Brain pericyte (primary cell): ENCODE measurements around the gene EPHX1.
"Not testable (repeated sequence)": the region's sequence is repeated elsewhere in the genome, so short reads cannot be mapped to it uniquely, and the experiment has no call there.

Experiments used
- DNase-seq: peaks from one replicate; pipeline ENCODE4 v3.0.0-alpha.2; 2012; ENCODE audit warnings: low read depth, low spot score

Gene EPHX1

DNA sequence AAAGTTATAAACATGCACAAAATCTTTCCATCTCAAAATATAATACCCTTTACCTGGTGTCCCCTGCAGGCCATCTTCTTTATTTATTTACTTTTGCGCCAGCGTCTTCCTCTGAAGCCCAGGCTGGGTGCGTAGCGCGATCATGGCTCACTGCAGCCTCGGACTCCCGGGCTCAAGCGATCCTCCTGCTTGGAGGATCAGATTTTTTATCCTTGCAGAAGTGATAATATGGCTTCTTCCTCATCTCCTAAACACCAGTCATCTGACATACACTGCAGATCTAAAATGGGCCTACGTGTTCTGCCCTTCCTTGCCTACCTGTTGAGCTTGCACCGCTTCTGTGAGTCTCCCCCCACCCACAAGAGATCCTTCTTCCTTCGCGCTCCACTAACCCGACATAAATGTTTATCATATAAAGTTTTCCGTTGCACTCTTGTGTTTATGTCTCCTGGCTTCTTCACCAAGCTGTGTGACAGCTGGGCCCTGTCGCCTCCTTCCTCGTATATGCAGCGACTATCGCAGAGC is 32.8 kb upstream of the EPHX1 start:
- DNase-seq = no peak

DNA sequence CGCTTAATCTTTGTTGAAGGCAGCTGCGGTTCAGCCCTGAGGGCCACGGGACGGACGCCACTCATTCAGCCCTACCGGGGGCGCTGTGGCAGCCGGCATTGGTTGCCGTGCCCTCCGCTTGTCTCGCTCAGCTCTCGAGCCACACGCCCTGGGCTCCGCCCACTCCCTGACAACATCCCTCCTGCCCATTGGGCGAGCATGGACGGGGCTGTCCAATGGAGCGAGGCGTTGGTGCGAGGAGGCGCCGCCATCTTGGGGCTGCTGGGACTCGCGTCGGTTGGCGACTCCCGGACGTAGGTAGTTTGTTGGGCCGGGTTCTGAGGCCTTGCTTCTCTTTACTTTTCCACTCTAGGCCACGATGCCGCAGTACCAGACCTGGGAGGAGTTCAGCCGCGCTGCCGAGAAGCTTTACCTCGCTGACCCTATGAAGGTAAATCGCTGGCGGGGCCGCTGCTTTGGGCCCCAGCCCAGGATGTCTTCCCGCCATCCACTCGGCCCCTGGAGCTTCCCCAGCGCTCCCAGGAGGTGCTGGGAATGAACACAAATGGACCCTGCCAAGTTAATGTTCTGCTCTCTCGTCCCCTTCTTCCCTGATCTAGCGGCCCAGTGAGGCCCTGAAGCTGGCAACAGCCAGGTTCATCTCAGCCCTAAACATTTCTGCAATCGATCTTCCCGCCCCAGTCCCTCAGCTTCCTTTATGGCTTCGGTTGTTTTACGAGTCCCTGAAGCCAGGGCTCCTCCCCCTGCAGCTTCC is 32.2 kb upstream of the EPHX1 start, which contains the start of gene SRP9:
SRP9 (plus strand) TSS at position 244 of the 754 bp plus-strand sequence; CDS start at position 359, 115 bp downstream.
- DNase-seq = peak; percentile 96

DNA sequence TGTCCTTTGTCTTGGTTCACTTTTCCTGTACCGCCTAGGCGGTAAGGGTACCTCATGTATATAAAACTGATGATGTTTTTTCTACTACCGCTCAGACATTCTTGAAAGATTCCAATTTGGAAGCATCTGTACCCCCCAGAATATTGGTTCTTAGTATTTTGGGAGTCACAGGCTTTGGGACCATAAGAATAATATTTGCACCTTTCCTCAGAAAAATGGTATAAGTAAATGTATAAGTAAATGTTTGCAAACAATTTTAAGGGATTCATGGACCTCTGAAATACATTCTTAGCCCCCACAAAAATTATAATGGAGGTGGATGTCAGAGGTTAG is 31.6 kb upstream of the EPHX1 start:
- DNase-seq = no peak

DNA sequence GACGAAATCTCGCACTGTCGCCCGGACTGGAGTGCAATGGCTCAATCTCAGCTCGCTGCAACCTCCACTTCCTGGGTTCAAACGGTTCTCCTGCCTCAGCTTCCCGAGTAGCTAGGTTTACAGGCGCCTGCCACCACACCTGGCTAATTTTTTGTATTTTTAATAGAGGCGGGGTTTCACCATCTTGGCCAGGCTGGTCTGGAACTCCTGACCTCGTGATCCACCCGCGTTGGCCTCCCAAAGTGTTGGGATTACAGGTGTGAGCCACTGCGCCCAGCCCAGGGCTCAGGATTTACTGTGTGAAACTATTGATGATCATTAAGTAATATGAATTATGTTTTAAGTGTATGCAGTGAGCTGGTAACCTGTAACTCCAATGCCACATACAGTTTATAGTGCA is 30.8 kb upstream of the EPHX1 start:
- not testable (repeated sequence) for DNase-seq

DNA sequence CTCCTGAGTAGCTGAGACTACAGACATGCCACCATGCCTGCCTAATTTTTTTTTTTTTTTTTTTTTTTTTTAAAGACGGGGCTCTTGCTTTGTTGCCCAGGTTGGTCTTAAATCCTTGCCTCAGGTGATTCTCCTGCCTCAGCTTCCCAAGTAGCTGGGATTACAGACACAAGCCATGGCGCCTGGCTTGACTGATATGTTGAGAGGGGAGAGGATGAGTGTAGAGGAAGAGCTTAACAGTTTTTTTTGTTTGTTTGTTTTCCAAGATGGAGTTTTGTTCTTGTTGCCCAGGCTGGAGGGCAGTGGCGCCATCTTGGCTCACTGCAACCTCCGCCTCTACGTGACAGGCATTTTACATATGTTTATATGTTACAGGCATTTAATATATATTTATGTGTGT is 29.8 kb upstream of the EPHX1 start:
- DNase-seq = no peak

DNA sequence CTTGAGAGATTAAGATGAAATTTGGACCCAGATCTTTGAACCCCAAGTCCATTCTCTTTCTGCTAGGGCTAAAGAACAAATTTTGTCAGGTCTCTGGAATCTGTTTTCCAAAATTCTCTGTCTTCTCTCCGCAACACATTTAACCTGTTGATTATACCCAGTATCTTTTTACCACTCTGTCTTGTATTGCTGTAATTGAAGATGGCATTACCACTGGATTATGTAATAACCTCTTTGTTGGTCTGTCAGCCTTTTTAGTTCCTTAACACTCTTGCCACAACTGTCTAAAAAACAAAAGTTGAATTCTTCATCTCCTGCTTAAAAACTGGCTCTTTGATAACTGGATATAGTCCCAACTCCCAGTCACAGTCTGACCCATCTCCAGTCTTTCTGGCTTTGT is 29.3 kb upstream of the EPHX1 start:
- DNase-seq = no peak

DNA sequence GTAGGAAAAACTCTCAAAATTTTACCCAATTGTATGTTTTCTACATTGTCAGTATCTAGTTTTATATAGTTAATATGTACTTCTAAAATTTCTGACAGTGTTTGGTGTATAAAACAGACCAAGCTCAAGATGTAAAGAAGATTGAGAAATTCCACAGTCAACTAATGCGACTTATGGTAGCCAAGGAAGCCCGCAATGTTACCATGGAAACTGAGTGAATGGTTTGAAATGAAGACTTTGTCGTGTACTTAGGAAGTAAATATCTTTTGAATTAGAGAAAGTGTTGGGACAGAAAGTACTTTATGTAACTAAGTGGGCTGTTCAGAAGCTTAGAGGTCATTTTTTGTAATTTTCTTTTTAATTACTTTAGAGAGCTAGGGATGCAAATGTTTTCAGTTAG is 20.8 kb upstream of the EPHX1 start:
- DNase-seq = not testable (repeated sequence)

DNA sequence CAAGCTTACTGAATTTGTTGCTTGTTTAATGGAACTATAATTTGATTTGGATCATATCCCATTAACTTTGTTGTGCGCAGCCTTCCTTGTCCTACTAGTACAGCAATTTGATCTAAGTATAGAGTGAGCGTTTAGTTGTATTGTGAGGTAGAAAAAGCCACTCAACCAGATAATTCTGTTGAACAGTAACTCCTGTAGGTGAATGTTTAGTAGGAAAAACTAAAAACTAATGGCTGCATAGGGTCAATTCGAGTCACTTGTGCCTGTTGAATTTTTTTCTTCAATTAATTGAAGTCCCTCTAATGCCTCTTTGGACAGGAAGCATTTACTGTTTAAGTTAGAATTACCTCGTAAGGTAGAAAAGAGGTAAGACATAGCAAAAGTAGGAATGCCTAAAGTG is 15.0 kb upstream of the EPHX1 start:
- DNase-seq = no peak

DNA sequence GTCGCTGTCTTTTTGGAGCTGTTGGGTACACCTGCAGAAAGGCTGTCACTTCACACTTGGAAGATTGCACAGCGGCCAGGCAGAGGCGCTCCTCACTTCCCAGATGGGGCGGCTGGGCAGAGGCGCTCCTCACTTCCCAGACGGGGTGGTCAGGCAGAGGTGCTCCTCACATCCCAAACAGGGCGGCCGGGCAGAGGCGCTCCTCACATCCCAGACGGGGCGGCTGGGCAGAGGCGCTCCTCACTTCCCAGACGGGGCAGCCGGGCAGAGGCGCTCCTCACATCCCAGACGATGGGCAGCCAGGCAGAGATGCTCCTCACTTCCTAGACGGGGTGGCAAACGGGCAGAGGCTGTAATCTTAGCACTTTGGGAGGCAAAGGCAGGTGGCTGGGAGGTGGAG is 13.8 kb upstream of the EPHX1 start:
- not testable (repeated sequence) for DNase-seq

DNA sequence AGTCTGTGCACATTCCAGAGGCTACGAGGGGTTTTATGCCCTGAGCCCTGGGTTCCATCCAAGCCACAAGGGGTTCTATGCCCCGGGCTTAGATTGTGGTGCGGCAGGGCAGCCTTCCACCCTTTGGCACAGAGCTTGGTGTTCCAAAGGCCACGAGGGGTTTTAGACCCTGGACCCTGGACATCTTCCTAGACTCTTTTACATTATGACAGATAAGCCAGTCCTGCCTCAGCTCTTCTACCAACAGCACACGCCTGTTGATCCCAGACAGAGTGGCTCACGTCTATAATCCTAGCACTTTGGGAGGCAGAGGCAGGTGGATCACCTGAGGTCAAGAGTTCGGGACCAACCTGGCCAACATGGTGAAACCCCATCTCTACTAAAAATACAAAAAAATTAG is 8.8 kb upstream of the EPHX1 start:
- DNase-seq = not testable (repeated sequence)

DNA sequence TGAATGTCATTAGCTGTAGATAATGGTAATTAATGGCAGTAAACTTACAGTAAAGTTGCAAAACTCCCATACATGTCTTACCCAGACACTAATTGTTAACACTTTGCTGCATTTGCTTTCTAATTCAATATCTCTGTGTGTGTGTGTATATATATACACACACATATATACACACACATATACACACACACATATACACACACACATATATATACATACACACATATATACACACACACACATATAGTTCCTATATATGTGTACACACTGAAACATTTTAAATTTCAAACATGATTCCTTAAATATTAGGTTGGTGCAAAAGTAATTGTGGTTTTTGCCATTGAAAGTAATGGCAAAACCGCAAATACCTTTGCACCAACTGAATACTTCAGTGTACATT is 3.7 kb upstream of the EPHX1 start:
- no peak for DNase-seq

DNA sequence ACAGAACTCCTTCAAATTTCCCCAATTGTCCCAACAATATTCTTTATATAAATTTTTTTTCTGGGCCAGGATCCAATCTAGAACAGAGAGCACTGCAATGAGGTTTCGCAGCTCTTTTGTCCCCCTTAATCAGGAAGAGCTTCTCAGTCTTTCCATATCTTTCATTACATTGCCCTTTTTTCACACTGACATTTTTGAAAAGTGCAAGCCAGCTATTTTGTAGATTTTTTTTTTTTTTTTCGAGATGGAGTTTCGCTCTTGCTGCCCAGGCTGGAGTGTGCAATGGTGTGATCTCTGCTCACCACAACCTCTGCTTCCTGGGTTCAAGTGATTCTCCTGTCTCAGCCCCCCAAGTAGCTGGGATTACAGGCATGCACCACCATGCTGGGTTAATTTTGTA is 3.2 kb upstream of the EPHX1 start:
- DNase-seq = not testable (repeated sequence)

DNA sequence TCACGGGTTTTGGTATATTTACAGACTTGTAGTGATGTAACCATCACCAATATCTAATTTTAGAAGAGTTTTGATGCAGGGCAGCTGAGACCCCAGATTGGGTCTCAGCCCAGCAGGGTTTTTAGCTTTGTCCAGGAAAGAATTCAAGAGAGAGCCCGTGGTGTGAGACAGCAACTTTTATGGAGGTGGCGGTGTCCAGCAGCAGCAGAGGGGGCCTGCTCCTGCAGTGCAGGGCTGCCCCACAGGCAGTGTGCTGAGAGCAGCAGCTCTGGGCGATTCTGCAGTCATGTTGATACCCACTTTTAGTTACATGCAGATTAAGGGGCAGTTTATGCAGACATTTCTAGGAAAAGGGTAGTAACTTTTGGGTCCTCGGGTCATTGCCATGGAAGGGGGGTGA is 1.8 kb upstream of the EPHX1 start:
- no peak for DNase-seq

DNA sequence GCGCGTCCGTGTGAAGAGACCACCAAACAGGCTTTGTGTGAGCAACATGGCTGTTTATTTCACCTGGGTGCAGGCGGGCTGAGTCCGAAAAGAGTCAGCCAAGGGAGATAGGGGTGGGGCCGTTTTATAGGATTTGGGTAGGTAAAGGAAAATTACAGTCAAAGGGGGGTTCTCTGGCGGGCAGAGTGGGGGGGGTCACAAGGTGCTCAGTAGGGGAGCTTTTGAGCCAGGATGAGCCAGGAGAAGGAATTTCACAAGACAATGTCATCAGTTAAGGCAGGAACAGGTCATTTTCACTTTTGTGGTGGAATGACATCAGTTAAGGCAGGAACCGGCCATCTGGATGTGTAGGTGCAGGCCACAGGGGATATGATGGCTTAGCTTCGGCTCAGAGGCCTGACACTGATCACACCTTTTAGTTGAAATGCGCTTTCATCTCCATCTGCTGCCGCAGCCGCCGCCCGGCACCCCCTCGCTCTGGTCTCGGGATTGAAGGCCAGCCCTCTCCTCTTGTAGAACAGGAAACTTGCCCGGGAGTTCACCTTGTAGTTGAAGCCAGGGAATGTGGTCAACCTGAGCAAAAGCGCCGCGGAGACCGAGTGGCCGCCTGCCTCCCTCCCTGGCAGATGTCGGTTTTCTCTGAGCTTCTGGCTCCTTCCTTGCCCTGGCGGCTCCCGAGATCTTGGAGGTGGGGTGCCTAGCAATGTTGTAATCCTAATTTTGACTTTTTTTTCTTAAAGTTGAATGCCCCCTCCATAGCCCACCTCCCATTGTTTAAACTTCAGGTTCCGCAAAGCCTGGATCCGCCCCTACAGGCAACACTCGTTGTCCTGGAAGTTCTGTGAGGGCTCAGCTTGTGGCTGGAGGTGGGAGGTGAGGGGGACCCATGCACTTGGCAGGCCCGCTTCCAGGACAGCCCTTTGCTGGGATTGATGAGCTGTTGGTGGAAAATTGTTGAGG is 935 bp downstream of the EPHX1 start:
- not testable (repeated sequence) for DNase-seq

DNA sequence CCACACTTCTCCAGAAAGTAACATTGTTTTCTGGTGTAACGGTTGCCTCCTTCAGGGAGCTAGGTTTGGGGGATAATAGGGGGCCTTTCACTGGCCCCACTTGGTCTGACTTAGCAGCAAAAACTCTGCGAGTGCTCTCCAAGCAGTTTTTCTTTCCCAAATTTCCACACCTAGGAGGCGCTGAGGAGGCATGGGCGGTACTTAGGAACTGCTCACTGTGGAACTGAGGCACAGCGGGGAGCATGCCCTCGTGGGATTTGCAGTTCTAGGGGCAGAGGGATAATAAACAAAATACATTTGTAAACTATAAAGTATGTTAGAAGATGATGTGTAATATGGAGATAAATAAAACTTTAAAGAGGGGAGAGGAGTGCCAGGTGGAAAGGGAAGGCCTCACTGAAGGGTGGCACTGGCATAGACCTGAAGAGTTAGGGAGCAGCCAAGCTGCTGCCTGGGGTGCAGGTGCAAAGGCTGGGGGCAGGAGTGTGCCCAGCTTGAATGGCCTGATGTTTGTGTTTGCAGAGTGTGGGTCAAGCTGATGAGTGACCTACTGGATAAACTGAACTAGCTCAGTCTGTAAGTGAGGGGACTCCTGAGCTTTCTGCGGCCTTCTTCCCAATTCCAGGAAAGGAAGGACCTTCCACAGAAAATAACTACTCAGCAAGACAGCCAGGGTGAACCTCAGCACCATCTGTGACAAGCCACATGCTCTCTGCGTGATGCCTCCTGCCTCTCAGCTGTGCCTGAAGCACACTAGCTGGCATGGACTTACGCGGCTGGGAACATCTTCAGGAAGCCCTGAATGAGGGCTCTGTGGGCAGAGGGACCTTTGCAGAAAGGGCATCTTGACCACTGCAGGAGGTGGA is 1.9 kb downstream of the EPHX1 start:
- DNase-seq = no peak

DNA sequence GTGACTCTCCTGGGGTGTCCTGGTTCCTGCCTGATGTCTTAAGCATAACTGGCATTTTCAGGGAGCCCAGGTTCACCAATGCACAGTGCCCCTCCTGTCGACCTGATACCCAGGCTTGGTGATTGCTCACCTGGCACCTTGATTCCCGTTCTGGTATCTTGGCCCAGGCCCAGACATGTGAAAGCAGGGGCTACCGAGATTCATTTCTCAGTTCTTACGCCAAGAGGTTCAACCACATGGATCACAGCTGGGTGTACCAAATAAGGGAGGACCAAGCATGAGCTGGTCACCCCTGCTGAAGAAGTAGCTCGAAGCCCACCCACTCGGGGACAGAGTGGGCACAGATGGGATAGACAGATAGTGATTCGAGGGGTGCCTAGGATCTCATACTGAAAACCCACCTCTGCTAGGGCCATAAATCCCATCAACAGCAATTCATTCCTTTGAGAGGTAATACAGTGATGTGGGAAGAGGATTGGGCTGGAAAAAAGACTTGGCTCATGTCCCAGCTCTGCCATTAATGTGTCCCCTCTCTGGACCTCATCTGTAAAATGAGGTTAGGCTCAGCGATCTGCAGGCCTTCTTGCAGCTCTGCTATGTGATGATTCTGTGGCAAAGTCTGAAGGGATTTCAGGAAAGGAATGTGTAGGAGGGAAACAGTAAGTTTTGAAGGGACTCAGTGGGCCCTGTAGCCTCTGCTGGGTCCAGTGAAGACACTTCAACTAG is 2.7 kb downstream of the EPHX1 start:
- DNase-seq = no peak

DNA sequence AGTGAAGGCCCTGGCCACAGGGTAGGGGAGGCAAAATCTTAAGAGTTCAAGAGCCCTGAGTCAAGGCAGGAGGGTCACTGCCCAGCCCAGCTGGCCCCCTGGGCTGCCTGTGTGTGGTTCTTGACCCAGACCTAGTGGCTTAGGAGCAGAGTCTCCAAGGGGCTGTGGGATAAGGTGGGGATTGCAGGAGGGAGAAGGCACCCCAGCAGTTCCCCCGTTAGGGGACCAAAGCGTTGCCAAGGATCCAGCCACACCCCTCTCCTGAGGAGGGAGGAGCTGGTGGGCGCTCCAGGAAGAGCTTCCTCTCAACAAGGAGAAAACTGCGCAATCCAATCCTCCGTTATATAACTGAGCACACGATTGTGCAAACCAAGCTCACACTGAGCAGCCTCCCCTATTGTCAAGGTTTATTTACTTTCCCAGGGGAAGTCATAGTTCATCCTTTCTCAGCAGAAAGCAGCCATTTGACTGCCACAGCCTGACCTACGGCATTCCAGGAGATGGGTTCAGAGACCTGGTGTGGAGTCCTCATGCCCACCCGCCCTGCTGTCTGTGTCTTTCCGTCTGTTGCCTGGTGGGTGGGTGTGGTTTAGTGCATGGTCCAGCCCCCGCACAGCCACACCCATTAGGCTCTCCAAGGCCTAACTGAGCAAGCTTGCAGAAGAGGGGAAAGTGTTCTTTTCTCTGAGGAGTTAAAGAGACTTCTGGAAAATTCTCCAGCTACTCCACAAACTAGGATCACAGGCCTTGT is 3.5 kb downstream of the EPHX1 start:
- DNase-seq = peak; percentile 80

DNA sequence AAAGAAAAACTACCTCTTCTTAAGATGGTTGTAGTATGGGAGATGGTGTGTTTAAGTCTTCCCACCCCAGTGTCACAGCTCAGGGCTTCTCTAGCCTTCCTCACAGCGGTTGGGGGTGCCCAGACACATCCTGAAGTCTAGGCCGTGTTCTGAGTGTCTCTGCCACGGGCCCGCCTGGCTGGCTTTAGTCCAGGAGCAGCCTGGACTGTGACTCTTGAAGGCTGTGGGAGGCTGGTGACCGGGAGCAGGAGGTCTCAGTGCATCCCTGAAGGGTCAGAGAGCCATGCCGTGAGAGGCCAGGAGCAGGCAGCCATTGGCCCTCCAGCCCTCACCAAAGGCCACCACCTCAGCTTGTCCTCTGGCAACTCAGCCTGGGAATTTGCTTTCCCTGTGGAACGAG is 4.5 kb downstream of the EPHX1 start:
- no peak for DNase-seq

DNA sequence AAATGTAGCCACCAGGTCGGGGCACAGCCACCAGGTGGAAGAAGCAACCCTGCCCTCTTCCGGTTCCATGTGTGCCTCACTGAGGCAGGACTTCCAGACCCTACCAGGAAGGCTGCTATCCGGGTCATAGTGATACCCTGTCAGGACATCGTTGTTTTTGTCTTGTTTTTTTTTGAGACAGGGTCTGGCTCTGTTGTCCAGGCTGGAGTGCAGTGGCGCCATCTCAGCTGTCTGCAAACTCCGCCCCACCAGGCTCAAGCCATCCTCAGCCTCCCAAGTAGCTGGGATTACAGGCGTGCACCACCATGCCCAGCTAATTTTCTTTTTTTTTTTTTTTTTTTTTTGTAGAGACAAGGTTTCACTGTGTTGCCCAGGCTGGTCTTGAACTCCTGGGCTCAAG is 5.2 kb downstream of the EPHX1 start:
- DNase-seq = not testable (repeated sequence)

DNA sequence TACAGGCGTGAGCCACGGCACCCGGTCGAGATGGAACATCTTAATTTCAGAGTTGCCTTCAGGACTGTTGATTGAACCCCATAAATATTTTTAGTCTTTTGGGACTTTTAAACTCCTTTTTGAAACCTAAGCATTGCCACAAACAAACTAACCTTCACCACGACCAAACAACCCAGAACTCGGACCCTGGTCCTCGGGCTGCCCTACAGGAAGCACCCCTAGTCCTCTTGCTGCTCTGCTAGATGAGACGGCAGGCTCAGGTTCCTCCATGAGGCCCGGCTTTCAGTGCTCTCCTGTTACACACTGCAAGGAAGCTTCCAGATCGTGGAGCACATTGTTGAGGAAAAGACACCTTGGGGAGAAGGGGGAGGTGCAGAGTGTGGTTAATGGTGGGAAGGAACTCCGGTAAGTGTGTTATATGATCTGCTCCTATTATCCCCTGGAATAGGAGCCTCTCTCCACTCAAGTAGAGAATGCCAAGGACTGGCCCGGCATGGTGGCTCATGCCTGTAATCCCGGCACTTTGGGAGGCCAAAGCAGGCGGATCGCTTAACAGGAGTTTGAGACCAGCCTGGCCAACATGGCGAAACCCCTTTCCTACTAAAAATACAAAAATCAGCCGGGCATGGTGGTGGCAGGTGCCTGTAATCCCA is 5.7 kb downstream of the EPHX1 start:
- DNase-seq = no peak
